HCT116 (cell line): ENCODE data around the gene WDR45B.

Experiments
- CEBPB ChIP-seq: IDR thresholded peaks from 2 replicates; pipeline ENCODE4 v1.6.1; 2012; ENCODE audit warnings: low read depth
- EZH2 ChIP-seq: fragments of 200-600 bp; sonication (generic); IDR thresholded peaks from 2 replicates; pipeline ENCODE4 v1.6.1; 2017; ENCODE audit warnings: antibody characterized with exemption, mixed run types
- EZH2phosphoT487 ChIP-seq: fragments of 200-600 bp; IDR thresholded peaks from 2 replicates; pipeline ENCODE4 v1.6.1; 2018; ENCODE audit warnings: antibody characterized with exemption, borderline replicate concordance
- FOSL1 ChIP-seq: IDR thresholded peaks from 2 replicates; pipeline ENCODE4 v1.6.1; 2012; ENCODE audit warnings: low read depth
- JUND ChIP-seq: IDR thresholded peaks from 2 replicates; pipeline ENCODE4 v1.6.1; 2012
- POLR2A ChIP-seq: IDR thresholded peaks from 2 replicates; pipeline ENCODE4 v1.7.0; 2011; ENCODE audit warnings: borderline replicate concordance; ENCODE audit not compliant: insufficient read depth, insufficient read length; ENCODE audit errors: extremely low read depth
- POLR2AphosphoS5 ChIP-seq: IDR thresholded peaks from 2 replicates; pipeline ENCODE4 v1.6.1; 2011; ENCODE audit warnings: mild to moderate bottlenecking, low read depth, low read length, moderate library complexity
- SP1 ChIP-seq: IDR thresholded peaks from 2 replicates; pipeline ENCODE4 v1.6.1; 2012; ENCODE audit warnings: low read depth
- SRF ChIP-seq: IDR thresholded peaks from 2 replicates; pipeline ENCODE4 v1.6.1; 2012; ENCODE audit warnings: low read depth
- YY1 ChIP-seq: IDR thresholded peaks from 2 replicates; pipeline ENCODE4 v1.6.1; 2011; ENCODE audit warnings: low read length, low read depth, moderate library complexity, mild to moderate bottlenecking; ENCODE audit not compliant: insufficient replicate concordance; ENCODE audit errors: extremely low read depth
- TF ChIP-seq, protein P1 (sequence below), 3 experiments: fragments of 200-600 bp in 1 of 3; sonication (generic) in 1 of 3; IDR thresholded peaks in 2 of 3; conservative IDR thresholded peaks in 1 of 3; 2 replicates each; pipeline ENCODE4 v1.5.1; 2012 to 2017; ENCODE audit warnings: low read depth in 2 of 3, low read length in 2 of 3, antibody characterized with exemption in 1 of 3, borderline replicate concordance in 1 of 3, control low read depth in 1 of 3, mild to moderate bottlenecking in 1 of 3, mixed read lengths in 1 of 3, mixed run types in 1 of 3, moderate library complexity in 1 of 3; ENCODE audit not compliant: insufficient read depth in 1 of 3
- TF ChIP-seq, protein P2 (sequence below): IDR thresholded peaks from 2 replicates; pipeline ENCODE4 v1.6.1; 2012; ENCODE audit warnings: low read depth
- TF ChIP-seq, protein P3 (sequence below): IDR thresholded peaks from 2 replicates; pipeline ENCODE4 v1.6.1; 2011; ENCODE audit warnings: mild to moderate bottlenecking, low read length, moderate library complexity; ENCODE audit not compliant: insufficient replicate concordance; ENCODE audit errors: extremely low read depth

DNA sequence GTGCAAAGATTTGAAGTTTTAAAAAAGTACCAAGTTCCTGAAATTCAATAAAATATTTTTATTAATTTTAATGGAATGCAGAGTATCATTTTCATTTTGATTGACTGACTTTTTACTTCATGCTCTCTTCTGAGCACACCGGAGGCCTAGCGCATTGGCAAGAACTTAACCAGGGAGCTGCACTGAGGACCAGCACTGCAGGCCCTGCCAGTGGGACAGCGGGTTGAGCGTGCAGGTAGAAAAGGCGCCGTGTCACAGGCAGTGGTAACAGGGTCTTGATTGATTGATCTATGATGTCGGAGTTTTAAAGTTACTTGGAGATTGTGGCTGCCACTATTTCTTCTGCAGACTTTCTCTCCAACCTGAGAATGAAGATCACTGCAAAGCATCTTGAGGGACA lies 43.7 kb downstream of the WDR45B start:
- TF ChIP-seq, protein P1, sequence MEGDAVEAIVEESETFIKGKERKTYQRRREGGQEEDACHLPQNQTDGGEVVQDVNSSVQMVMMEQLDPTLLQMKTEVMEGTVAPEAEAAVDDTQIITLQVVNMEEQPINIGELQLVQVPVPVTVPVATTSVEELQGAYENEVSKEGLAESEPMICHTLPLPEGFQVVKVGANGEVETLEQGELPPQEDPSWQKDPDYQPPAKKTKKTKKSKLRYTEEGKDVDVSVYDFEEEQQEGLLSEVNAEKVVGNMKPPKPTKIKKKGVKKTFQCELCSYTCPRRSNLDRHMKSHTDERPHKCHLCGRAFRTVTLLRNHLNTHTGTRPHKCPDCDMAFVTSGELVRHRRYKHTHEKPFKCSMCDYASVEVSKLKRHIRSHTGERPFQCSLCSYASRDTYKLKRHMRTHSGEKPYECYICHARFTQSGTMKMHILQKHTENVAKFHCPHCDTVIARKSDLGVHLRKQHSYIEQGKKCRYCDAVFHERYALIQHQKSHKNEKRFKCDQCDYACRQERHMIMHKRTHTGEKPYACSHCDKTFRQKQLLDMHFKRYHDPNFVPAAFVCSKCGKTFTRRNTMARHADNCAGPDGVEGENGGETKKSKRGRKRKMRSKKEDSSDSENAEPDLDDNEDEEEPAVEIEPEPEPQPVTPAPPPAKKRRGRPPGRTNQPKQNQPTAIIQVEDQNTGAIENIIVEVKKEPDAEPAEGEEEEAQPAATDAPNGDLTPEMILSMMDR (IDR thresholded peaks at IDR 0.05 in 2 of 3, conservative IDR thresholded peaks at IDR 0.05 in 1 of 3; ENCODE audit: borderline replicate concordance in 1 of 3, insufficient read depth in 1 of 3, low read depth in 2 of 3, low read length in 2 of 3): no peak
- TF ChIP-seq EZH2 (no peak), SRF (no peak), POLR2A (no peak), SP1 (no peak), YY1 (no peak), CEBPB (no peak), EZH2phosphoT487 (no peak), POLR2AphosphoS5 (no peak), FOSL1 (no peak), JUND (no peak)
- TF ChIP-seq, protein P2, sequence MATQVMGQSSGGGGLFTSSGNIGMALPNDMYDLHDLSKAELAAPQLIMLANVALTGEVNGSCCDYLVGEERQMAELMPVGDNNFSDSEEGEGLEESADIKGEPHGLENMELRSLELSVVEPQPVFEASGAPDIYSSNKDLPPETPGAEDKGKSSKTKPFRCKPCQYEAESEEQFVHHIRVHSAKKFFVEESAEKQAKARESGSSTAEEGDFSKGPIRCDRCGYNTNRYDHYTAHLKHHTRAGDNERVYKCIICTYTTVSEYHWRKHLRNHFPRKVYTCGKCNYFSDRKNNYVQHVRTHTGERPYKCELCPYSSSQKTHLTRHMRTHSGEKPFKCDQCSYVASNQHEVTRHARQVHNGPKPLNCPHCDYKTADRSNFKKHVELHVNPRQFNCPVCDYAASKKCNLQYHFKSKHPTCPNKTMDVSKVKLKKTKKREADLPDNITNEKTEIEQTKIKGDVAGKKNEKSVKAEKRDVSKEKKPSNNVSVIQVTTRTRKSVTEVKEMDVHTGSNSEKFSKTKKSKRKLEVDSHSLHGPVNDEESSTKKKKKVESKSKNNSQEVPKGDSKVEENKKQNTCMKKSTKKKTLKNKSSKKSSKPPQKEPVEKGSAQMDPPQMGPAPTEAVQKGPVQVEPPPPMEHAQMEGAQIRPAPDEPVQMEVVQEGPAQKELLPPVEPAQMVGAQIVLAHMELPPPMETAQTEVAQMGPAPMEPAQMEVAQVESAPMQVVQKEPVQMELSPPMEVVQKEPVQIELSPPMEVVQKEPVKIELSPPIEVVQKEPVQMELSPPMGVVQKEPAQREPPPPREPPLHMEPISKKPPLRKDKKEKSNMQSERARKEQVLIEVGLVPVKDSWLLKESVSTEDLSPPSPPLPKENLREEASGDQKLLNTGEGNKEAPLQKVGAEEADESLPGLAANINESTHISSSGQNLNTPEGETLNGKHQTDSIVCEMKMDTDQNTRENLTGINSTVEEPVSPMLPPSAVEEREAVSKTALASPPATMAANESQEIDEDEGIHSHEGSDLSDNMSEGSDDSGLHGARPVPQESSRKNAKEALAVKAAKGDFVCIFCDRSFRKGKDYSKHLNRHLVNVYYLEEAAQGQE: no peak
- TF ChIP-seq, protein P3, sequence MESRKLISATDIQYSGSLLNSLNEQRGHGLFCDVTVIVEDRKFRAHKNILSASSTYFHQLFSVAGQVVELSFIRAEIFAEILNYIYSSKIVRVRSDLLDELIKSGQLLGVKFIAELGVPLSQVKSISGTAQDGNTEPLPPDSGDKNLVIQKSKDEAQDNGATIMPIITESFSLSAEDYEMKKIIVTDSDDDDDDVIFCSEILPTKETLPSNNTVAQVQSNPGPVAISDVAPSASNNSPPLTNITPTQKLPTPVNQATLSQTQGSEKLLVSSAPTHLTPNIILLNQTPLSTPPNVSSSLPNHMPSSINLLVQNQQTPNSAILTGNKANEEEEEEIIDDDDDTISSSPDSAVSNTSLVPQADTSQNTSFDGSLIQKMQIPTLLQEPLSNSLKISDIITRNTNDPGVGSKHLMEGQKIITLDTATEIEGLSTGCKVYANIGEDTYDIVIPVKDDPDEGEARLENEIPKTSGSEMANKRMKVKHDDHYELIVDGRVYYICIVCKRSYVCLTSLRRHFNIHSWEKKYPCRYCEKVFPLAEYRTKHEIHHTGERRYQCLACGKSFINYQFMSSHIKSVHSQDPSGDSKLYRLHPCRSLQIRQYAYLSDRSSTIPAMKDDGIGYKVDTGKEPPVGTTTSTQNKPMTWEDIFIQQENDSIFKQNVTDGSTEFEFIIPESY: no peak
